ENCODE results near the gene BRD4.

DNA sequence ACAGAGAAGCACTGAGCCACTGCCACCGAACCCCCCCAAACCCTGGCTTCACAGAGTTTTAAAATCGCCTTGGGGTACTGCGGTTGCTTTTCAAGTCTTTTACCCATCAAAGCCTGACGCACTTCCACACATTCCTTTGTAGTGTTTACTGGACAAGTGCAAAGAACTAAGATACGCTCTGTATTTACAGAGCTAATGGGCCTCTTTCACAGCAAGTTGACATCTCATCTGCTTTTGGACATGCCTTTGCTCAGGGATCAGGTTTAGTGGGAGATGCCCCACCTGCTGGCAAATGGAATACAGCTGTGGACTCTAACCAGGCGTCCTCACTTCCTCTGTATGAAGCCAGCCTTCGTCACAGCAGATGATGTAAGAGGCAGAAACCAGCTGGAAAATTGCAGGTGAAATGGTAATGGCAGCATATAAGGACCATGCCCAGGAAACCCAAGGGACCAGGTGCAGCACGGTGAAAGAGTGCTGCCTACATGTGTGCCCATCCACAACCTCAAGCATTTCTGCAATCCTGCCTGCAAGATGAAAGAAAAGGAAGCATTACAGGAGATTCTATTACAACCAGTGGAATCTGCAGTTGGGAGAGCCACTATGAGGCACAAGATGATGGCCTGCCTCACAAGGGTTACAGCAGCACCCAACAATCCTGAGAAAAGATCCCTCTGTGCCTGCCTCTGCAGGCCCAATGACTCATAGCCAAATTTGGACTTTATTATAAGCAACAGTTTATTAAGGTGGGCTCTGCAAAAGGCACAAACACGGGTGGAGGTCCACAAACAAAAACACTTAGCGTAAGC is 34.7 kb downstream of the BRD4 start:
- TF ChIP-seq, protein P1, sequence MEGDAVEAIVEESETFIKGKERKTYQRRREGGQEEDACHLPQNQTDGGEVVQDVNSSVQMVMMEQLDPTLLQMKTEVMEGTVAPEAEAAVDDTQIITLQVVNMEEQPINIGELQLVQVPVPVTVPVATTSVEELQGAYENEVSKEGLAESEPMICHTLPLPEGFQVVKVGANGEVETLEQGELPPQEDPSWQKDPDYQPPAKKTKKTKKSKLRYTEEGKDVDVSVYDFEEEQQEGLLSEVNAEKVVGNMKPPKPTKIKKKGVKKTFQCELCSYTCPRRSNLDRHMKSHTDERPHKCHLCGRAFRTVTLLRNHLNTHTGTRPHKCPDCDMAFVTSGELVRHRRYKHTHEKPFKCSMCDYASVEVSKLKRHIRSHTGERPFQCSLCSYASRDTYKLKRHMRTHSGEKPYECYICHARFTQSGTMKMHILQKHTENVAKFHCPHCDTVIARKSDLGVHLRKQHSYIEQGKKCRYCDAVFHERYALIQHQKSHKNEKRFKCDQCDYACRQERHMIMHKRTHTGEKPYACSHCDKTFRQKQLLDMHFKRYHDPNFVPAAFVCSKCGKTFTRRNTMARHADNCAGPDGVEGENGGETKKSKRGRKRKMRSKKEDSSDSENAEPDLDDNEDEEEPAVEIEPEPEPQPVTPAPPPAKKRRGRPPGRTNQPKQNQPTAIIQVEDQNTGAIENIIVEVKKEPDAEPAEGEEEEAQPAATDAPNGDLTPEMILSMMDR (IDR thresholded peaks at IDR 0.05; ENCODE audit: poor library complexity, severe bottlenecking), result peak; percentile 39
- TF ChIP-seq MXI1 (conservative IDR thresholded peaks at IDR 0.05; ENCODE audit: poor library complexity, severe bottlenecking), result no peak

Measured in neural cell (in vitro differentiated cells).